Measurements from ENCODE around the gene ITGAL.

The ITGAL gene

DNA sequence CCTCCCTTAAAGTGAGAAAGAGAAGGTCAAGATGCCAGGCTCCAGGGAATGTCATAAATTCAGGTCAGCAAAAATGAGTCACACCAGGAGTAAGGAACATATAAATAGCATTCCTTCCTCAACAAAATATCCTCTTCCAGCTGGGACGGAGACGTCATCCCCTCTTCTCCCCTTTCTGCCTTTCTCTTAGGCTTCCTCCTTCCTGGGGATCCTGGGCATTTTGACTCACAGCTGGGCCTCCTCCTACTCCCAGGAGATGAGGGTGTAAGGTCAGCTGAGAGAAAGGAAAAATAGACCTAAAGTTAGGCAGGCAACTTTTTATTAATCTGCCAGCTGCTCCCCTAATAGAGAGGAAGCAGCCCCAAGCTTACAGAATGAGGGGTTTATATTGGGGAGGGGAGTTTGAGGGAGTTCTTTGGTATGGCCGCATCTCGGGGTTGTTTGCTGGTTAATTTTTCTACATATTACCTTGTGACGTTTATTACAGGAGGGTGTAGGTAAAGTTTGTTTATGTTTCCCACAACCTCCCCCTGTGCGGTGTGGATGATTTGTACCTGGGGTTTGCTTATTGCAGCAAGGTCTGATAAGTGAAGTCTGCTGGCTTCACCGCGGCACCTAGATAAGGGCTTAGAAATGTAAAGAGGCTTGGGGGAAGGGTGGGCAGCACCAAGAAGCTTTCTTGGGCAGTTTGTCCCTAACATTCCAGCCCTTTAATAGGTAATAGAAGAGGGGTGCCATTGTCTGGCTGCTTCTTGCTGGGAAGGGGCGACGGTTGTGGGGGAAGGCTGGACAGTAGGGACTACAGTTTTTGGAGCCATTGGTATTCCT, 69.2 kb downstream of the ITGAL start:
- DNase-seq, result no peak
- no peak overlapping the region for H3K4me3 ChIP-seq (ENCODE audit: low read depth, low read length)
- no peak for TF ChIP-seq CTCF (IDR thresholded peaks at IDR 0.05; ENCODE audit: low read depth, low read length)

GRCh38 chr16:30543067-30543466, 70.5 kb downstream of the ITGAL start:
- no peak for DNase-seq
- no peak for TF ChIP-seq CTCF (IDR thresholded peaks at IDR 0.05; ENCODE audit: low read depth, low read length)
- Histone ChIP-seq H3K27me3 (no peaks in the 10 kb centered on the region), H3K36me3 (no peaks in the 10 kb centered on the region), H3K4me3 (ENCODE audit: low read depth, low read length) (no peak overlapping the region), H3K4me1 (peaks cover 12% of the 10 kb centered on the region), H3K9me3 (no peaks in the 10 kb centered on the region)

More for the DNA sequence above, 69.2 kb downstream of the ITGAL start:
- Histone ChIP-seq H3K4me1 (peaks cover 12% of the 10 kb centered on the region), H3K36me3 (no peaks in the 10 kb centered on the region), H3K9me3 (no peaks in the 10 kb centered on the region), H3K27me3 (no peaks in the 10 kb centered on the region)

DNA sequence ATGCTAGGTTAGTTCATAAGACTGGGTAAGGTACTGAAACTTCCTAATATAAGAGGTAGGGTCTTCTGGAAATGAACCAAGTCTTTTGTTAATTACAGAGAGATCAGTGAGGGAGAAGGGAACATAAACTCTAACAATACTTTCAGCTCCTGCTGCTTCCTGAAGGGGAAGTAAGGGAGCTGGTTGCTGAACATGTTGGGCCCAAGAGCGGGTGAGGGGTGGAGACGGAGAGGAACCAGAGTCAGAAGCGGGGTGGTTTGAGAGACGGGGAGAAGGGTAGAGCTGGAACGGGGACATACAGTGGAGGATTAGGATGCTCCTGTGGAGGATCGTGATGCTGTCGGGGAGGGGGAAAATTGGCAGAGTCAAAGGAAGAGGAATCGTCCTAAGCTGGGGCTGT, 73.6 kb downstream of the ITGAL start:
- Histone ChIP-seq H3K4me3 (ENCODE audit: low read depth, low read length) (no peak overlapping the region), H3K27me3 (no peaks in the 10 kb centered on the region), H3K4me1 (peaks cover 11% of the 10 kb centered on the region), H3K36me3 (no peaks in the 10 kb centered on the region), H3K9me3 (no peaks in the 10 kb centered on the region)
- no peak for TF ChIP-seq CTCF (IDR thresholded peaks at IDR 0.05; ENCODE audit: low read depth, low read length)
- no peak for DNase-seq

DNA sequence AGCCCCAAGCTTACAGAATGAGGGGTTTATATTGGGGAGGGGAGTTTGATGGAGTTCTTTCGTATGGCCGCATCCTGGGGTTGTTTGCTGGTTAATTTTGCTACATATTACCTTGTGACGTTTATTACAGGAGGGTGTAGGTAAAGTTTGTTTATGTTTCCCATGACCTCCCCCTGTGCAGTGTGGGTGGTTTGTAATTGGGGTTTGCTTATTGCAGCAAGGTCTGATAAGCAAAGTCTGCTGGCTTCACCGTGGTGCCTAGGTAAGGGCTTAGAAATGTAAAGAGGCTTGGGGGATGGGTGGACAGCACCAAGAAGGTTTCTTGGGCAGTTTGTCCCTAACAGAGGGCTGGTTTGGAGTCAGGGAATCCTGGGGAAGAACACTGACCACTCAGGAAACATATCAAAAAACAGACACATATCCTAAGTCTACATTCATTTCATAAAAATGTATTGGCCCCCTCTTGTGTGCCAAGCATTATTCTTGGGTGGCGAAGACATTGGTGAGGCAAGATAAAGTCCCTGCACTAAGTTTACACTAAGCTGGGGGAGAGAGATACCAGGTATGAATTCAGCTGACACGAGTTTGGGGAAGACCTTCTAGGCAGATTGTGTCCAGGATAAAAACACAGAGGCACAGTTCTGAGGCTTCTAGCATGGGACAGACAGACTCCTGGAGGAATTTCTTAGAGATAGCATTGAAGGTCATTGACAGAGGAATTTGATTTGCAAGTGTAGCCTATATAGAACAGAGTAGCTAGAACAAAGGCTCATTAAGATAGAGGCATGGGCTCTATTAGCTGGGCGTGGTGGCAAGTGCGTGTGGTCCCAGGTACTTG, 76.1 kb downstream of the ITGAL start:
- DNase-seq, result no peak

GRCh38 chr16:30551781-30552180, 79.2 kb downstream of the ITGAL start:
- DNase-seq, result no peak
- no peak for TF ChIP-seq CTCF (IDR thresholded peaks at IDR 0.05; ENCODE audit: low read depth, low read length)
- H3K27me3 ChIP-seq, result no peaks in the 10 kb centered on the region
- no peak overlapping the region for H3K4me3 ChIP-seq (ENCODE audit: low read depth, low read length)
- H3K4me1 ChIP-seq, result no peaks in the 10 kb centered on the region
- H3K9me3 ChIP-seq, result no peaks in the 10 kb centered on the region
- H3K36me3 ChIP-seq, result peaks cover 23% of the 10 kb centered on the region

More for the DNA sequence above, 76.1 kb downstream of the ITGAL start:
- Histone ChIP-seq H3K27me3 (no peaks in the 10 kb centered on the region), H3K36me3 (peaks cover 5% of the 10 kb centered on the region; the same call in 1 of the 2 replicates), H3K9me3 (no peaks in the 10 kb centered on the region), H3K4me3 (ENCODE audit: low read depth, low read length) (no peak overlapping the region), H3K4me1 (no peaks in the 10 kb centered on the region)
- no peak for TF ChIP-seq CTCF (IDR thresholded peaks at IDR 0.05; ENCODE audit: low read depth, low read length)
